A172 (cell line): ENCODE data around the gene ABCB11. TPM values are rescaled to one million over a fixed set of nuclear protein-coding genes. Genes with fewer than 3 reads are reported as not detected.

ENCODE experiments used
- DNase-seq: peaks from one replicate; pipeline ENCODE4 v3.0.0-alpha.2; 2015; ENCODE audit warnings: low spot score
- total RNA-seq: library from RNA; depleted of rRNA; stranded (reverse); fragments of >200 nt; shearing (Covaris generic); gene quantifications from 2 replicates; pipeline ENCODE4 v1.2.3, GENCODE V29; 2014

ABCB11 gene
- total RNA-seq, 1 experiment from 2014 or later: not detected

DNA sequence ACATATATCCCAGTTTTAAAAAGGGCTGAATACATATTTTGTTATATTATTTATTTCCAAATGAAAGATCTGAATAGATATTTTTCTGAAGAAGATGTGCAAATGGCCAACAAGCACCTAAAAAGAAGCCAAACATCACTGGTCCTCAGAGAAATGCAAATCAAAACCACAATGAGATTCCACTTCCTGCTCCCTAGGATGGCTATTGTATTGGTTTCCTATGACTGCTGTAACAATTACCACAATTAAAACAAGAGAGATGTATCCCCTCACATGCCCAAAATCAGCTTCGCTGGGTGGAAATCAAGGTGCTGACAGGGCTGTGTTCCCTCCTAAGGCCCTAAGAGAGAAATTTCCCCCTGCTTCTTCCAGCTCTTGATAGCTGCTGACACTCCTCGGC is 23.2 kb downstream of the ABCB11 start:
- DNase-seq: no peak

DNA sequence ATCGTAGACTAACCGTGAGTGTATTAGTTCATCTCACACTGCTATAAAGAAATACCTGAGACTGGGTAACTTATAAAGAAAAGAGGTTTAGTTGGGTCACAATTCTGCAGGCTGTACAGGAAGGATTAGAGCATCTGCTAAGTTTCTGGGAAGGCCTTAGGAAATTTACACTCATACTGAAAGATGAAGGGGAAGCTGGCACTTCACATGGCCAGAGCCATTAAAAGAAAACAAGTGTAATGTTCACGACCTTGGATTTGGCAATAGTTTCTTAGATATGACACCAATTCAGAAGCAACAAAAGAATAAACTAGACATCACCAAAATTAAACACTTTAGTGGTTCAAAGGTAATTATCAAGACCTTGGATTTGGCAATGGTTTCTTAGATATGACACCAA is 23.8 kb downstream of the ABCB11 start:
- DNase-seq: no peak

DNA sequence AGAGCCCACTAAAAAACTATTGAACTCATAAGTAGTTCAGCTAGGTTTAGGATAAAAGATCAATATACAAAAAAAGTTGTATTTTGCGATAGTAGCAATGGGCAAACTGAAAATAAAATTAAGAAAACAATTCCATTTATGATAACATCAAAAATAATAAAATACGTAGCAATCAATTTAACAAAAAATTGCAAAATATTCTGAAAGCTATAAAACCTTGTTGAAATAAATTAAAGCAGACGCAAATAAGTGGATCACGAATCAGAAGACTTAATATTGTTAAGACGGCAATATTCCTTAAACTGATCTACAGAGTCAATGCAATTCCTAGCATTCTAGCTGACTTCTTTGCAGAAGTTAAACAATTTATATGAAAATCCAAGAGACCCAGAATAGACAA is 24.5 kb downstream of the ABCB11 start:
- DNase-seq: no peak

DNA sequence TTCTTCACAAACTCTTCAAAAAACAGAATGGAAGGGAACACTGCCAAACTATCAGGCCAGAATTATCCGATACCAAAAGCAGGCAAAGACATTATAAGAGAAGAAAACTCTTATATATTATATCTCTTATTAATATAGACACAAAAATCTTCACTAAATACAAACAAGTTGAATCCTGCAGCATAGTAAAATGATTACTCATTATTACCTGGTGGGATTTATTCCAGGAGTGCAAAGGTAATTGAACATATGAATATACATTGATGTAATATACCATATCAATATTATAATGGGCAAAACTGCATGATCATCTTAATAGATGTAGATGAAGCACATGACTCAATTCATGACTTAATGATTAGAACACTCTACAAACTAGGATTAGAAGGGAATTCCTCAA is 25.1 kb downstream of the ABCB11 start:
- DNase-seq: no peak

DNA sequence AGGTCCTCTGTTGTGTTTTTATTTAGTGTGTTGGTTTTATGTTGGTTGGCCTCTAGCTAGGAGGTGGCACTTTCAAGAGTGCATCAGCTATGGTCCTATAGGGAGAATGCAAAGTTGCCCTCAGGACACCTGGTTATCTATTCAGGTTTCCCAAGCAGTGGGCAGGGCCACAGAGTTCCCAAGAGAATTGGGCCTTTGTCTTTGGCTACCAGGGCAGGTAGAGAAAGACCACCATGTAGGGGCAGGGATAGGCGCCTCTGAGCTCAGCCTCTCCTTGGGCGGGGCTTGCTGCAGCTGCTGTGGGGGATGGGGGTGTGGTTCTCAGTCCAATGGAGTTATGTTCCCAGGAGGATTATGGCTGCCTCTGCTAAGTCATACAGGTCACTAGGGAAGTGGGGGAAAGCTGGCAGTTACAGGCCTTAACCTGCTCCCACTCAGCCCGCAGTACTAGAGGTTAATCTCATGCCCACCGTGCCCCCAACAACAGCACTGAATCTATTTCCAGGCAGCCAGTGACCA is 26.0 kb downstream of the ABCB11 start:
- DNase-seq: no peak

DNA sequence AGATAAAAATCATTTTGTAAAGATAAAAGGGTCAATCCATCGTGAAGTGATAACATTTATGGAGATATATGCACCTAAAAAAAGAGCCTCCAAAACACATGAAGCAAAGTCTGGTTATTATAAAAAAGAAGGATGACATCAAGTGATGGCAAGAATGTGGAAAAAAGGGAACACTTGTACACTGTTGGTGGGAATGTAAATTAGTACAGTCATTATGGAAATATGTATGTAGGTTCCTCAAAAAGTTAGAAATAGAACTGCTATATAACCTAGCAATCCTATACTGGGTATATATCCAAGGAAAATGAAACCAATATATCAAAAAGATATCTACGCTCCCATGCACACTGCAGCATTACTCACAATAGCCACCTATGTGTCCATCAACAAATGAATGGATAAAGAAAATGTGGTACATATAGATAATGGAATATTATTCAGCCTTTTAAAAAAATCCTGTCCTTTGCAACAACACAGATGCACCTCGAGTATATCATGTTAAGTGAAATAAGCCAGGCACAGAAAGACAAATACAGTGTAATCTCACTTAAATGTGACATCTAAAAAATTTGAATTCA is 28.9 kb downstream of the ABCB11 start:
- no peak for DNase-seq

DNA sequence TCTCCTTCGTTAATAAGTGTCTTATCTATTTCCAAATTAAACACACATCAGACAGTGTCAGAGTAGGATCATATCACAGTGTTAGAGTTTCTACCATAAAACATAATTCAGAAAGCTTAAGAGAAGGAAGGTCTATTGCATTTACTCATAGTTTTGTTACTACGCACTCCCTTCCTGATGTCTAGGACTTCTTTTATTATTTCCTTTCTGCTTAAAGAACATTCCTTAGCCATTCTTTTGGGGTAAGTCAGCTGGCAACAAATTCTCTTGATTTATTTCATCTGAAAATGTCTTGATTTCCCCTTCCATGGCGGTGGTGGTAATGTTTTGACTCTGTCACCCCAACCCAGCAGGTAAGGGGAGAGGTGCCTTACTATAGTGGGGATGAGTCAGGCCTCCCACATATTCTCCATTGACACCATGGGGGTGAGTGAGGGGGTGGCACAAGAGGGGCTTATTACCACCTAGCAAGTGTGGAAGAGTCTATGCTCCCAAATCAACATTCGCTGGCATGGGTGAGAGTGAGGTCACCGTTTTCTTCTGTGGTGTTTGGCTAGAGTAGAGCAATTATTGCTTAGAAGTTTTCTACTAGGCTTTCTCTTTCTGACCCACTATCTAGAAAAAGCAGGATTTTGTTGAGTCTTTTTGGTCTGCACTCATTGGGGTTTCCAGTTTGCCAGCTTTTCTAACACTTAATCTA is 29.9 kb downstream of the ABCB11 start:
- peak; percentile 45 for DNase-seq

DNA sequence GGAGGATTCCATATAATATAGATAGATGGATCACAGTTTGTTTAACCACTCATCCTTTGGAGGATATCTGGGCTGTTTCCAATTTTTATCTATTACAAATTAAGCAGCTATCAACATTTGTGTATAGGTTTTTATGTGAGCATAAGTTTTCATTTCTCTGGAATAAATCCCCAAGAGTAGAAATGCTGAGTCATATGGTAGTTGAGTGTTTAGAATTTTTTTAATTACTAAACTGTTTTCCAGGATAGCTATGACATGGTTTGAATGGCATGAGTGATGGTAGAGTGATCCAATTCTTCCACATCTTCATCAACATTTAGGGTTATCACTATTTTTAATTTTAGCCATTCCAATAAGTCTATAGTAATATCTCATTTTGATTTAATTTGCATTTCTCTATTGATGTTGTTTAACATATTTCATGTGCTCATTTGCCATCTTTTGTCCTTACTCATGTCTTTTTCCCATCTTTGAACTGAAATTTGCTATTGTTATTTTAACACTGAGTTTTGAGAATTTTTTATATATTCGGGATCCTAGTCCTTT is 31.4 kb downstream of the ABCB11 start:
- DNase-seq: no peak

DNA sequence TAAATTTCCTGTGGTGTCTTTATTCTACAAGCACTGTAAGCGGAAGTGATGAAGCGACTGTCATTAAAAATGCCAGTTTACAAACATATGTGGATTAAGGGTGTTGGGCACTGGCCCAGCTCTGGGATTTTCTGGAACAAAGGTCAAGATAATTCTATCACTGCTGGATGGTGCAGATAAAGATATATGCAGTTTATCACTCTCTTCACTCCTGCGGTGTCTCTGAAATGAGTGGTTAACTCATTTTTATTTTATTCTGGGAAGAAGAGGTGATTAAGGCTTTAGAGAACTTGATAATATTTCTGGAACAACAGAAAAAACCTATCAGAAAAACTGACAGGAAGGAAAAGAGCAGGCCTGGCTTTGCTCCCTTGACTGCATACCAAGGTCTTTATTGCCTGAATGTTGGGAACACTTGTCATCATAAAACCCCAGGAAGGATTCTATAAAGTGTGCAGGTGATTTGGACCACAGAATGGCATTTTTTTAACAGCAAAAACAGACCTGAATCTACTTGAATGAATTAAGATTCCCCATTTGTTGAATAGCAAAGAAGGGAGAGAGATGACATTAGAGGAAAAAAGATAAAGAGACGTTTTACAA is 32.4 kb downstream of the ABCB11 start:
- DNase-seq: peak; percentile 30

DNA sequence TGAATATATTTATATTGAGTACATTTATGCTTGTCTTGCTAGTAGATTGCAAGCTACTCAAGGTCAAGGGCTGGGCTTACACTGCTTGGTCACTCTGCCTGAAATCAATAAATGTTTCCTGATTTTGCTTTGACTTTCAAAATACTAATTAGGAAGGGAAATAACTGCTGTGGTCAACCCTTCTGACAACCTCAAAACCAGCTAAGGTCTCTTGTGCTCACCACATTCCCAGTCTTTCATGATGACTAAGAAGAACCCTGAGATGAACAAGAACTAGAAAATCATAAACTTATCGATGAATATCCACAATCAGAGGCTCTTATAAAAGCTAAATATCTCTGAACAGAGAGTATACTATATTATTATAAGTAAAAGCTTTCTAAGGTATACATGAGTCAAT is 33.3 kb downstream of the ABCB11 start:
- DNase-seq: no peak

DNA sequence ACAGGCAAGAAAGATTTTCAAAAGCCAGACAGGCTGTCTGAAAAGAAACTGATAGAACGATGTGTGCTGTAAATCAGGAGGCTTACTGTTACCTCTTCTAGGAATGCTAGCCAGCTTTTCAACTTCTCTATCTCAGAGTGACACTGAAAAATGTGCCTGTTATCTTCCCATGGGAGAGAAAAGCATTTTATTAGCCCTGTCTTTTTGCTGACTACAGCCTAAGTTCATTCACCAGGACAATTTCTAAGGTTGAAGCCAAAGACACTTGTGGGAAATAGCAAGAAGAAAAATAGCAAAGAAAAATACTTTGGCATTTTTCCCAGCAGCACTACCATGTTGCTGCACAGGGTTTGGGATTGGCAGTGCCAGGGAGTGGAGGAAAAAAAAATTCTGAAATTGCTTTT is 34.0 kb downstream of the ABCB11 start:
- DNase-seq: peak; percentile 19

DNA sequence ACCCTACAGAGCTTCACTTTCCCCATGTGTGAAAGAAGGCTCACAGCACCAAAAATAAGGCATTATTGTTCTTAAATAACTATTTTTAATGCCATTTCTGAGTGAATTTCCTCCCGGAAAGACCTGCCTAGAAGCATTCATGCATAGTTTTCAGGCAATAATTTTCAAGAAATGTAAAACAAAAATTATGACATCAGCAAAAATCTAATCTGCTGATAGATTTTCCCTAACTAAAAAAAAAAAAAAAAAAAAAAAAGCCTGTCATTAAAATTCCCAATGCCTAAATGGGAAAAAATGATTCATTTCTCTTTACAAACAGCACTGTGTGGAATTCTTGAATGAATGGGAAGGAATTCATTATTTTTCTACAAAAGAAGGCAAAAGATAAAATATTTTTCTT is 35.4 kb downstream of the ABCB11 start:
- DNase-seq: no peak

DNA sequence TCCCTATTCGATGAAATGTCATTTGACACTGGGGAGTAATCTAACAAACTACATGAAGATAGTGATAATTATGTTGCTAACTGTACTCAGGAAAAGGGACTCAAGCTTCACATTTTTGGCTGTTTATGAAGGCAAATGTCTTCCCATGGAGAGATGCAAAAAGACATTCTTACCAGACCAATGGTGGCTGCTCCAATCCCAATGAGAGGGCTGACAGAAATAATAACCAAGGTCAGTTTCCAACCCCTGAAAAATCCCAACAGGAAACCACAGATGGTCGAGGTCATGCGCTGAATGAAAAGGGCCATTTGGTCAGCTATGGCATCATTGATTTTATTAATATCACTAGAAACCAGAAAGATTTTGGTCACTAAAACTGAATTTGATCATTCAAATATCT is 37.6 kb downstream of the ABCB11 start:
- no peak for DNase-seq

DNA sequence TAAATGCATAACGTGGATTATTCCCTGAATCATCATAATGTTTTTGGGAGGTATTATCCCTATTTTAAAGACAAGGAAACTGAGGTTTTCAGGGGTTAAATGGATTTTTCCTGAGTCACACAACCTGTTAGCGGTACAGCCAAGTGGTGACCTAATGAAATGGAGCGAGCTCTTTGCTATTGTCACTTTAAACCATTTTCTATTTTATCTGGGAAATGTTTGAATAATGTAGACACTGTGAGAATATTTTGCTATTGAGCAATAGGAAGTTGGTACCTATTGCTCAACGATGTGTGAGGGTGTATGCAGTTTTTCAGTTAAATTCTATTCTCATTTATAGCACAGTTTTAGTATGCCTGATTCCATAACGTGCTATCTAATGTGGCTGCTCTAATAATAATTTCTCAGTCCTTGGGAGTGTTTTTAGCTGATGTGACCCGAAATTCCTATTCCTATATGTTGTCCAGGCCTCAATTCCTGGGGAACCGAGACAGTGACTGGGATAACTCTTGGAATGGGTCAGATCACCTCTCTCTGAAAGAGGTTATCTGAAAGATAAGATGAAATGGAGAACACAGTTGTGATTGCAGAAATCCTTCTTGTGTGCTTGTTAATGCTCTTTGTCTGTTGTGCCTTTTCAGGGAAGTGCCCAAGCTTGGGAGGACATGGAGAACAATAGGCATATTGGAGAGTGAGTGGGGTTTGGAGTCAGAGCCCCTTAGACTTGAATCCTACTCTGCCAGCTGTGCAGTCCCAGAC is 38.4 kb downstream of the ABCB11 start:
- no peak for DNase-seq

DNA sequence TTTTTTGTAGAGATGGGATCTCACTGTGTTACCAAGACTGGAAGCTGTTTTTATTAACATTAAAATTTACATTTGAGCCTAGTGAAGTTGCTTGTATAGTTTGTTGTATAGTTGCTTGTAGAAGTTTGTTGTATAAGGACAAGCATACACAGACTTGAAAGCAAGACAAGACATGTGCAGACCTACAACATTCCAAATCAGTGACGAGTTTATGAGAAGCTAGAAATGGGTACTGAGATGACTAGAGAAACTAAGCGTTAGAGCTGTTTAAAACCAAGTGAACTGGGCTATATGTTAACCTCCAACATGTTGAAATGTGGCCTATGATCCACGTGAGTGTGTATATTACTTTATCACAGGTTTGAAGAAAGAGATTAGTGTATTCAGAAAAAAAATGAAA is 39.1 kb downstream of the ABCB11 start:
- DNase-seq: no peak

DNA sequence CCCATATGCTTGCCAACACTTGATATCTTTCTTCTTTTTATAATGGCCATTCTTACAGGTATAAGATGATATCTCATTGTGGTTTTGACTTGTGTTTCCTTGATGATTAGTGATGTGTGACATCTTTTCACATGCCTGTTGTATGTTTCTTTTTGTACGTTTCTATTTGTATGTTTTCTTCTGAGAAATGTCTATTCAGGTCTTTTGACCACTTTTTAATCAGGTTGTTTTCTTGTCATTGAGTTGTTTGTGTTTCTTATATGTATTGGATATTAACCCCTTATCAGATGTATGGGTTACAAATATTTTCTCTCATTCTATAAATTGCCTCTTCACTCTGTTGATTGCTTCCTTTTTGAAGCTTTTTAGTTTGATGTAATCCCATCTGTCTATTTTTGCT is 42.4 kb downstream of the ABCB11 start:
- DNase-seq: no peak

DNA sequence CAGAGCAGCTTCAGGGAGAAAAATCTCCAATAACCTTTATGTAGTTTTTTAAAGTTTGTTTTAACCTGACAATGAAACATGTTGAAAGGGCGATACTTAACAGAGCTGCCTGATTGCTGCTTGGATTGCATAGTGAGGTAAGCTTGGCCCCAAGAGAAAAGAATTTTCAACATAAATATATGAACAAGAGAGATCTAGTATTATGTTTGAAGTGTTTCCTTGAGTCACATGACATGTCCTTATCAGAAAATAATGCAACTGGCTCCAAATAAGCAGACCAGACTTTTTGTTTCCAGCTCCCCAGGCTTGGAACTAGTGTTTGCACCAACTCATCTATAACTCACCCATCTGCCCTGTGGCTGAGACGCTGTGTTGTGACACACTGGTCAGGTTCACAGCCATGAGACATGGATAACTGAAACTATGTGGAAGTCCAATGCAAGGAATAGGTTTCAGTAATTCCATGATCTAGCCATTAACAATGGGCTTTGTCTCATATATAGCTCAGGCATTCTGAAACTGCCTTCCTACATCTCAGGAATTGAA is 44.7 kb downstream of the ABCB11 start:
- no peak for DNase-seq

DNA sequence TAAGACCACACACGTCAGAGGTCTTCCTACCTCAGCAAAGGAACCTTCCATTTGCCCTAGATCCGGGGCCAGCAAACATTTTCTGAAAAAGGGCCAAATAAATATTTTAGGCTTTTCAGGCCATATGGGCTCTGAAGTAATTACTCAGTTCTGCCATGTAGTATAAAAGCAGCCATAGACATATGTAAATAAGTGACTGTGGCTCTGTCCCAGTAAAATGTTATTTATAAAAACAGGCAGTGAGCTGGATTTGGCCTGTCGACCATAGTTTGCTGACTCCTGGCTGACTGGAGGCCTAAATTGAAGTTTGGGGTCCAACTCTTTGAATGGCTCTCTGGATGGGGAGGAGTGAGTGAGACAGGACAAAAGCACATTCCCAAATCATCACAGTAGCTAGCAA is 49.5 kb downstream of the ABCB11 start:
- DNase-seq: no peak

DNA sequence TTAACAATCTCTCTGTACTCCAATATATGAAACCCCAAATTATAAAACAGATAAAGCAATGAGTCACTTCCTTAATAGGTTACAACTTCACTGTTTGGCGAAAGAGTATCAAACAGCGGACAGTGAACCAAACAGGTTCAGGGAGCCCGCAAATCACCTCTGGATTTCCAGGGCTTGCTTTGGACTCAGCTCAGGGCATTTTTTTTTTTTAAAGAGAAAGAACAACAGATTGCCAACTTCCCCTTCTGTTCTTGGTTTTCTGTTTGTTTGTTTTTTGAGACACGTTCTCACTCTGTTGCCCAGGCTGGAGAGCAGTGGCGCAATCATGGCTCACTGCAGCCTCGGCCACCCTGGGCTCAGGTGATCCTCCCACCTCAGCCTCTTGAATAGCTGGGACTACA is 52.7 kb downstream of the ABCB11 start:
- DNase-seq: peak; percentile 61

DNA sequence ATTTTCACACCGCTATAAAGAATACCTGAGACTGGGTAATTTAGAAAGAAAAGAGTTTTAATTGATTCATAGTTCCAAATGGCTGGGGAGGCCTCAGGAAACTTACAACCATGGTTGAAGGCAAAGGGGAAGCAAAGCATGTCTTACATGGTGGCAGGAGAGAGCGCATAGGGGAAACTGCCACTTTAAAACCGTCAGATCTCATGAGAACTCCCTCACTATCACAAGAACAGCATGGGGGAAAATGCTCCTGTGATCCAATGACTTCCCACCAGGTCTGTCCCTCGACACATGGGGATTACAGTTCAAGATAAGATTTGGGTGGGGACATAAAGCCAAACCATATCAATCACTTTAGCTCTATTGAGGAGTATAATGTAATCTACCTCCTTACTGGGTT is 53.5 kb downstream of the ABCB11 start:
- DNase-seq: no peak

DNA sequence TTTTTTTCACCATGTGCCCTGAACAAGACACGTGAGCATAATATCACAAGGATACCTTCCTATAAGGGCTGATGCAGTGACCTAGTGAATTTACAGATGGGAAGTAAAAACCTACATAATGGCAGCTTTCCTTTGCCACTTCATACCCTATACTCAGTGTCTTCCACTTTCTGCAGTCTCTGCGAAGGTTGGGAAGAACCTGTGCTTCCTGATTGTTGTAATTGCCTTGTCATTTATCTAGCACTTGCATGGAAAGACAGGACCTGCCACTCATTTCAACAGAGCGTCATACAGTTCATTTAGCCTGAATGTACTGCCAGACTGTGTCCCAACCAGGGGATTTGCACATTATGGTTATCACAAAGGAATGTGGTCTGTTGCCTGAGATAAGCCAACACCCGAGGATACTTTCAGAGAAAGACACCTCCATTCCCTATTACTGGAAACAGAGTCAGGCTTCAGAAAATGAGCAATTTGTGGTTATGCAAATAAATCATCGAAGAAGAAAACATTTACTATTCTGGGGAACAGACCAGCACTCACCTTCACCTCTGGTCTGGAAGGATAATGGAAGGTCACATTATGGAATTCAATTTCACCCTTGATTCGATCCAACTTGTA is 55.0 kb downstream of the ABCB11 start:
- no peak for DNase-seq

DNA sequence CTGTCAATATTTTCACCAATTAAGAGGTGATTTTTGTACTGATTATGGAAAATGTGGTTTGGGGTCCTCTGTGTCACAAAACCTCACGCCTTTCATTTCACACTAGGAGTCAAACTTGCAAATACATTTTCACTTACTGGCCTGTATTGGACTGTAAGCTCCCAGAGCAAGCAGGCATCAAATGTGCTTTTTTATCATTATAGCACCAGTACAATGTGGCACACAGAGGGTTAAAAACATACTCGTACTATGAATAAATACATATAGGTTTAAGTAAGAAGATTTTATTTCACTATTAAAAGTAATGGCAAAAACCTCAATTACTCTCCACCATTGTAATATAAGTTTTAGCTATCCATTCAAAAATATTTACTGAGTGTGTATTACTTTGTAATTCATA is 56.7 kb downstream of the ABCB11 start:
- no peak for DNase-seq
